Measurements from ENCODE around the gene FASLG.

DNA sequence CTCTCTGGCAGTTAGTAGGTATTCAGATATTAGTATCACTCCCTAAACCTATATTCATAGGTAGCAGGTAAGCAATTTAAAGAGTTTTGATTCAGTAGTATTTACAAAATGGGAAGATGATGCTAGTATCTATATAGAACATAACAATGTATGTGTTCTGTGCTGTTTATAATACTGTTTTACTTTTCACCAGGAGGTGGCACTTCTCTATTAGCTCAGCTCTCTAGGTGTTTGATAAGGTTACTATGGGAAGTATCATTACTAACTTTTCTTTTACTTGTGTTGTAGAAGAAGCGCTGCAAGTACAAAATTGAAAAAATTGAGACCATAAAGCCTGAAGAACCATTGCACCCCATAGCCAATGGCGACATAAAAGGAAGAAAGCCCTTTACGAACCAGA, 49.4 kb upstream of the FASLG start:
- TF ChIP-seq POLR2A (IDR thresholded peaks at IDR 0.05), result no peak
- TF ChIP-seq, protein P1, sequence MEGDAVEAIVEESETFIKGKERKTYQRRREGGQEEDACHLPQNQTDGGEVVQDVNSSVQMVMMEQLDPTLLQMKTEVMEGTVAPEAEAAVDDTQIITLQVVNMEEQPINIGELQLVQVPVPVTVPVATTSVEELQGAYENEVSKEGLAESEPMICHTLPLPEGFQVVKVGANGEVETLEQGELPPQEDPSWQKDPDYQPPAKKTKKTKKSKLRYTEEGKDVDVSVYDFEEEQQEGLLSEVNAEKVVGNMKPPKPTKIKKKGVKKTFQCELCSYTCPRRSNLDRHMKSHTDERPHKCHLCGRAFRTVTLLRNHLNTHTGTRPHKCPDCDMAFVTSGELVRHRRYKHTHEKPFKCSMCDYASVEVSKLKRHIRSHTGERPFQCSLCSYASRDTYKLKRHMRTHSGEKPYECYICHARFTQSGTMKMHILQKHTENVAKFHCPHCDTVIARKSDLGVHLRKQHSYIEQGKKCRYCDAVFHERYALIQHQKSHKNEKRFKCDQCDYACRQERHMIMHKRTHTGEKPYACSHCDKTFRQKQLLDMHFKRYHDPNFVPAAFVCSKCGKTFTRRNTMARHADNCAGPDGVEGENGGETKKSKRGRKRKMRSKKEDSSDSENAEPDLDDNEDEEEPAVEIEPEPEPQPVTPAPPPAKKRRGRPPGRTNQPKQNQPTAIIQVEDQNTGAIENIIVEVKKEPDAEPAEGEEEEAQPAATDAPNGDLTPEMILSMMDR (IDR thresholded peaks at IDR 0.05), result peak in 1 of 6 experiments; percentile 11
